HG03175 (cell line): ENCODE measurements around the gene SIRT6.
"Not testable (repeated sequence)": the region's sequence is repeated elsewhere in the genome, so short reads cannot be mapped to it uniquely, and the experiment has no call there.

Source experiments
- ATAC-seq: cut with Tn5 transposase; IDR thresholded peaks from one replicate; pipeline ENCODE4 v1.9.1; 2021; ENCODE audit warnings: mild to moderate bottlenecking, moderate library complexity; ENCODE audit not compliant: unreplicated experiment

The SIRT6 gene

DNA sequence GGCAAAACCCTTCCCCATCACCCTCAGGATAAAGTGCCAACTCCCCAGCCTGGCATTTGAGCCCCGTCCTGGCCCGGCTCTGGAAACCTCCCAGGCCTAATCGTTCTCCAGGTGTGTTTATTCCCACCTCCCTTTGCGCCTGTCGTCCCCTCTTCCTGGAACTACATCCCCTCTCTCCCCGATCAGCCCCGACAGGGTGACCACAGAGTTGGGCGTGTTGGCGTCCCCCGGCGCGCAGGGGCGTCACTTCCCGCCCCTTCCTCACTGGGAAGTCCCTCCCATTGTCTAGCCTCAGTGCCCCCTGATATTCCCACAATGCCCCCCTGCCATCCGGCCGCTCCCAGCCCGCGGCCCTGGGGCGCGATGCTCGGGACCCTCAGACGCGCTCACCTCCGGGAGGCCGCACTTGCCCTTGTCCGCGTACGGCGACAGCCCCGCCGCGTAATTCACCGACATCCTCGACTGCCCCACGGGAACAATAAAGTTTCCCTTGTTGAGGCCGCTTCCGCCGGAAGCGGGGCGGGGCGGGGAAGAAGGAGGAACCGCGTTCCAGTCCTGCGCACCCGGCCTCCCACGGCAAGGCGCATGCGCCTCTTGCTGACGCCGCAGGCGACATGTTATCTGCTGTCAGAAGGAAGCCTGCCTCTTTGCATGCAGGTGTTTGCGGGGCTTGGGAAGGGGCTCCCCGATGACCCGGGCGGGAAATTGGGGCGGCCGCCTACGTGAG lies at the start of gene SIRT6, which contains the start of gene ANKRD24:
TSS of gene SIRT6 (minus strand) at position 480 of the 727 bp plus-strand sequence. CDS start at position 456, 24 bp downstream.
TSS of gene ANKRD24 (plus strand) at position 606 of the 727 bp plus-strand sequence. CDS start 3,737 bp downstream, outside the sequence.
- peak; percentile 74 for ATAC-seq

DNA sequence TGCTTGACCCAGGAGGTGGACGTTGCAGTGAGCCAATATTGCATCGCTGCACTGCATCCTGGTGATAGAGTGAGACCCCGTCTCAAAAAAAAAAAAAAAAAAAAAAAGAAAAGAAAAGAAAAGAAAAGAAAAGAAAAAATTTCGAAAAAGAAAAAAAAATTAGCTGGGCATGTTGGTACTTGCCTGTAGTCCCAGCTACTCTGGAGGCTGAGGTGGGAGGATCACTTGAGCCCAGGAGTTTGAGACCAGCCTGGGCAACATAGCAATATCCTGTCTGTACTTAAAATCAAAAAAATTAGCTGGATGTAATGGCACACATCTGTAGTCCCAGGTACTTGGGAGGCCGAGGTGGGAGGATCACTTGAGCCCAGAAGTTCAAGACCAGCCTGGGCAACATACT lies 49.8 kb upstream of the SIRT6 start:
- not testable (repeated sequence) for ATAC-seq

- ATAC-seq = not testable (repeated sequence)
Measured at GRCh38 chr19:4231521-4231920, 49.2 kb upstream of the SIRT6 start.

DNA sequence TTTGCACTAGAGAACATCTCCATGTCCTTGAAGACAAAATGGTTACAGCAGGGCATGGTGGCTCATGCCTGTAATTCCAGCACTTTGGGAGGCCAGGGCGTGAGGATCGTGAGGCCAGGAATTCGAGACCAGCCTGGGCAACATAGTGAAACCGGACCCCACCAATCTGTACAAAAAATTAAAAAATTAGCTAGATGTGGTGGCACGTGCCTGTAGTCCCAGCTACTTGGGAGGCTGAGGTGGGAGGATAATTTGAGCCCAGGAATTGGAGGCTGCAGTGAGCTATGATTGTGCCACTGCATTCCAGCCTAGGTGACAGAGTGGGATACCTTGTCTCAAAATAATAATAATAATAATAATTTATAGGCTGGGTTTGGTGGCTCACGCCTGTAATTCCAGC lies 47.9 kb upstream of the SIRT6 start:
- ATAC-seq = not testable (repeated sequence)

DNA sequence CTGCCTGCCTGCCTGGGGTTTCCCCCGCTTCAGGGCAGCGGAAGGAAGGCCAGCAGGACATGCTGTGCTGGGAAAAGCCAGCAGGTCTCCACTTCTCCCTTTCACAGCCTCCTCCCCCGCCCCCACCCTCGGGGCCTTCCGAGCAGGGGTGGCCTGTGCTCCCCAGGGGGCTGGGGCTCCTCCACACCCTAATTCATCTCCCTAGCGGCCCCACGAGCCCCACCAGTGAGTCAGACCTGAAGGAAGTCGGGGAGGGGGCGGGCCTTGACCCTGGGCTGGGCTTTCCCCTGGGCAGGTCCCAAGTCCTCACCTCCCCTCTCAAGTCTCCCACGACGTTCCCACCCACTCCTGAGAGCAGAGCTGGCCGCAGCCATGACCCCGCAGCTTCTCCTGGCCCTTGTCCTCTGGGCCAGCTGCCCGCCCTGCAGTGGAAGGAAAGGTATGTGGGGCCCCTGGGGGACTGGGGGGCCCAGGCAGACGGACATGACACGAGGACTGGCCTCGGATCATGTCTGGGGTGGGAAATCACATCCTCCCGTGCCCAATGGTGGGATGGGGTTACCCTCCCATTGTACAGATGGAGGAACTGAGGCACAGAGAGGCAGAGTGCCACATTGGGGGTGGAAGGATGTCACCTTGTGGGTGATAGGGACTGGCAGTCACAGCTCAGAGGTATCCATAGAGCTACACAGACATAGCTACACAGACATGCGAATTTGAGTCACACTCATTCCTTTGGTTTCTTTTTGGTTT lies 47.0 kb upstream of the SIRT6 start, which contains the start of gene EBI3:
TSS of gene EBI3 (plus strand) at position 345 of the 753 bp plus-strand sequence. CDS start at position 373, 28 bp downstream.
- ATAC-seq = peak; percentile 70

DNA sequence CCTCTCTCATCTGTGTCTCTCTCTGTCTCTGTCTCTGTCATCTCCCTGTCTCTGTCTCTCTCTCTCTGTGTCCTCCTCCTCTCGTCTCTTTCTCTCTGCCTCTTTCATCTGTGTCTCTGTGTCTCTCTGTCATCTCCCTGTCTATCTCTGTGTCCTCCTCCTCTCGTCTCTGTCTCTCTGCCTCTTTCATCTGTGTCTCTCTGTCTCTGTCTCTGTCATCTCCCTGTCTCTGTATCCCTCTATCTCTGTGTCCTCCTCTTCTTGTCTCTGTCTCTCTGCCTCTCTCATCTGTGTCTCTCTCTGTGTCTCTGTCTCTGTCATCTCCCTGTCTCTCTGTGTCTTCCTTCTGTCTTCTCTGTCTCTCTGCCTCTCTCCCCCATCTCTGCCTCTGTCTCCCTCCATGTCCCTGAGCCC lies 46.4 kb upstream of the SIRT6 start:
- no peak for ATAC-seq

DNA sequence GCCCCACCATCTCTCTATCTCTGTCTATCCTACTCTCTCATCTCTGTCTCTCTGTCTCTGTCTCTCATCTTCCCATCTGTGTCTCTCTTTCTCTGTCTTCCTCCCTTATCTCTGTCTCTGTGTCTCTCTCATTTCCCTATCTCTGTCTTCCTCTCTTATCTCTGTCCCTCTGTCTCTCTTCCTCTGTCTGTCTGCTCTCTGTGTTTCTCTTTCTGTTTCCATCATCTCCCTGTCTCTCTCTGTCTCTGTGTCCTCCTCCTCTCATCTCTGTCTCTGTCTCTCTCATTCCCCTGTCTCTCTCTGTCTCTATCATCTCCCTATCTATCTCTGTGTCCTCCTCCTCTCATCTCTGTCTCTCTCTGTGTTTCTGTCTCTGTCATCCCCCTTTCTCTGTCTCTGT lies 45.4 kb upstream of the SIRT6 start:
- no peak for ATAC-seq

DNA sequence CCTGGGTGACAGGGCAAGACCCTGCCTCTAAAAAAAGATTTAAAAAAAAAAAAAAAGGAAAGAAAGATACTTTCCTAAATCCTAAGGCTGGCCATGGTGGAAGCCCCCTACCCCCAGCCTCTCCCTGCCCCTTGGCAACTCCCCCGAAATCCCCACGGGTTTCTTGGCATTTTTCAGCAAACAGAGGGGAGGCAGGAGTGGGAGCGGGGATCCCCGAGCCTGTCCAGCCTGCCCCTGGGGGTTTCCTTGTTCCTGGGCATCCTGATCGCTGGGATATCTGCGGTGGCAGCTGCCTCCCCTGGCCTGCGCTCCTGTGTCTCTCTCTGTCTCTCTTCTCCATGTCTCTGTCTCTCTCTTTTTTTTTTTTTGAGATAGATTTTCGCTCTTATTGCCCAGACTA lies 43.5 kb upstream of the SIRT6 start:
- no peak for ATAC-seq

GRCh38 chr19:4224470-4224869 lies 42.1 kb upstream of the SIRT6 start:
- no peak for ATAC-seq

DNA sequence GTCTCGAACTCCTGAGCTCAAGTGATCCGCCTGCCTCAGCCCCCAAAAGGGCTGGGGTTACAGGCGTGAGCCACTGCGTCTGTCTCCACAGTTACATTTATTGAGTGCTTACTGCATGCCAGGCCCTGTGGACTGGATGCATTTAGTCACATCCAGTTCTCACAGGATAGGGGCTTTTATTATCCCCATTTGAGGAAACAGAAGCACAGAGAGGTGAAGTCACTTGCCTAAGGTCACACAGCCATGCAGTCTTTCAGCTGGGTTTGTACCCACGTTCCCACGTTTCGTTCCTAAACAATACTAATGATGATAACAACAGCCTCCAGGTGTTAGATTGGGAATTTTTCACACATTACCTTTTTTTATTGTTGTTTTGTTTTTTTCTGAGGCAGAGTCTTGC lies 37.8 kb upstream of the SIRT6 start:
- ATAC-seq = no peak

GRCh38 chr19:4218523-4218922 lies 36.2 kb upstream of the SIRT6 start:
- not testable (repeated sequence) for ATAC-seq

DNA sequence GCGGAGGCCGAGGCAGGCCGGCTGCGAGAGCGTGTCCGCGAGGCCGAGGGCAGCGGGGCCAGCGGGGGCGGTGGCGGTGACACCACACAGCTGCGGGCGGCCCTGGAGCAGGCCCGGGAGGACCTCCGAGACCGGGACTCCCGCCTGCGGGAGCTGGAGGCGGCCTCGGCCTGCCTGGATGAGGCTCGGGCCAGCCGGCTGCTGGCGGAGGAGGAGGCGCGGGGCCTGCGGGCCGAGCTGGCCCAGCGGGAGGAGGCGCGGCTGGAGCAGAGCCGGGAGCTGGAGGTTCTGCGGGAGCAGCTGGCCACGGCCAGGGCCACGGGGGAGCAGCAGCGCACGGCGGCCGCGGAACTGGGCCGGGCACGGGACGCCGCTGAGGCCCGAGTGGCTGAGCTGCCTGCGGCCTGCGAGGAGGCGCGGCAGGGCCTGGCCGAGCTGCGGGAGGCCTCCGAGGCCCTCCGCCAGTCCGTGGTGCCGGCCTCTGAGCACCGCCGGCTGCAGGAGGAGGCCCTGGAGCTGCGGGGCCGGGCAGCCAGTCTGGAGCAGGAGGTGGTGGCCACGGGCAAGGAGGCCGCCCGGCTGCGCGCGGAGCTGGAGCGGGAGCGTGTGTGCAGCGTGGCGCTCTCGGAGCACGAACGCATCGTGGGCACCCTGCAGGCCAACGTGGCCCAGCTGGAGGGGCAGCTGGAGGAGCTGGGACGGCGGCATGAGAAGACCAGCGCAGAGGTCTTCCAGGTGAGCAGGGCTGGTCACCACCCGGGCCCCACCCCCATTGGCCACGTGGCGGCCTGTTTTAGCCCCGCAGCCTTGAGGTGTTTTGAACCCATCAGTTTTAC lies 35.3 kb upstream of the SIRT6 start:
- no peak for ATAC-seq

DNA sequence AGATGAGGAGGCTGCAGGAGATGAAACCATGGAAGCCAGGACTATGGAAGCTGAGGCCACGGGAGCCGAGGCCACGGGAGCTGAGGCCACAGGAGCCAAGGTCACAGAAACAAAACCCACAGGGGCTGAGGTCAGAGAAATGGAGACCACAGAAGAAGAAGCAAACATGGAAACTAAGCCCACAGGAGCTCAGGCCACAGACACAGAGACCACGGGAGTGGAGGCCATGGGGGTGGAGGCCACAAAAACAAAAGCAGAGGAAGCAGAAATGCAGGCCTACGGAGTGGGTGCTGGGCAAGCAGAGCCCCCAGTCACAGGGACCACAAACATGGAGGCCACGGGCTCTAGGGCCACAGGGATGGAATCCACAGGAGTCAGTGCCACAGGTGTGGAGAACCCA lies 34.5 kb upstream of the SIRT6 start:
- no peak for ATAC-seq

GRCh38 chr19:4215807-4216206 lies 33.4 kb upstream of the SIRT6 start:
- ATAC-seq = no peak

GRCh38 chr19:4213116-4213515 lies 30.8 kb upstream of the SIRT6 start:
- ATAC-seq = no peak

DNA sequence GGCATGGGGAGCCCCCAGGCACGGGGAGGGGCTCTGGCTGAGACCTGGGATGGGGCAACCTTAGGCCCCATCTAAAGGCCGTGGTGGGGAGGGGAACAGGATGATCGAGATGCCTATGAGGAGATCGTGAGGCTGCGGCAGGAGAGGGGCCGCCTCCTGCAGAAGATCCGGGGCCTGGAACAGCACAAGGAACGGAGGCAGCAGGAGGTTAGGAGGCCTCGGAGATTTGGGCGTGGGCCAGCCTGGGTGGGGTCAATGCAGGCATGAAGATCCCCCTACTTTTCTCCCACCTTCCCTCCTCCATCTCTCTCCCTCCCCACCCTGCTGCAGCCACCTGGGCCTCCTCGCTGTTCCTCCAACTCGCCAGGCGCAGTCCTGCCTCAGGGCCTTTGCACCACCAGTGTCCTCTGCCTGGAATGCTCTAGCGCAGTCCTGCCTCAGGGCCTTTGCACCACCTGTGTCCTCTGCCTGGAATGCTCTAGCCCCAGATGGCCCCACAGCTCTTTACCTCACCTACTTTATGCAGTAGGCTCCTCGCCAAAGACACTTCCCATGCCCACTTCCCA lies 27.9 kb upstream of the SIRT6 start:
- no peak for ATAC-seq

DNA sequence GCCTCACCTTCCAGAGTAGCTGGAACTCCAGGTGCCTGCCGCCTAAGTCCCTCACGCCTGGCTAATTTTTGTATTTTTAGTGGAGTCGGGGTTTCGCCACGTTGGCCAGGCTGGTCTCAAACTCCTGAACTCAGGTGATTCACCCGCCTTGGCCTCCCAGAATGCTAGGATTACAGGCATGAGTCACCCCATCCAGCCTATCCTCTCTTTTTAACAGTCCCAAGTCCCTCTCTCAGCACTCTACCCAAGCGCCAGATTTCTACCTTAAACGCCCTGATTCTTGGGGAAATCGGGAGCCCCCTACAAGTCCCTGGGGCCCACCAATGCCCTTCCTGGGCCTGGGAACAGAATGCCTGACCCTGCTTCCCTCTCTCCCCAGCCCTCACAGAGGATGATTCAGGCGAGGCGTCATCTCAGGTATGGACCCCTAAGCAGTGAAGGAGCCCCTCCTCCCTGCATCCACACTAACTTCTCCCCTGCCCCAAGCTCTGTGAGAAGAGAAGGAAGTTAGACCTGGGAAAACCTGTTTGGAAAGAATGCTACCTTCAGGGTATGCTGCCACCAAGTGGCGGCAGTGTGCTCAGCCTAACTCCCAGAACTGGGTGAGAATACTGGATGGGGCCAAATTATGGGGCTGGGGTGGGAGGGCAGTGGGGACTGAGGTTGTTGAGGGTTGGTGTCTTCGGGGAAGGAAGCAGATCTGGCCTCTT lies 26.2 kb upstream of the SIRT6 start:
- no peak for ATAC-seq

- ATAC-seq = no peak
Measured at GRCh38 chr19:4206818-4207484, 24.6 kb upstream of the SIRT6 start.

DNA sequence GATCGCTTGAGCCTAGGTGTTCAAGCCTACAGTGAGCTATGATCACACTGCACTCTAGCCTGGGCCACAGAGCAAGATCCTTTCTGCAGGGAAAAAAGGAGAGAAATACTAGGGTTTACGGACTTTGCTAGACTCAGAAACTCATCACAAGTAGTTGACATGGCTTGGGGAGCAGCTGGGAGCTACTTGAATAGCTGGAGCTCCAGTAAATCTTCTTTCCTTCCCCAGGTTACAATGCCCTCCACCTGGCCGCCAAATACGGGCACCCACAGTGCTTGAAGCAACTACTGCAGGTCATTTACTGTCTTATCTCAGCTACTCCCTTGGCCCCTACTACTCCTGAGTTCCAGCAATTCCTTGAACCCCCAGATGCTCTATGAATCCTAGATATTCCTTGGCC lies 19.4 kb upstream of the SIRT6 start:
- no peak for ATAC-seq
